ENCODE measurements around the gene LRRC4C. TPM values are rescaled to one million over a fixed set of nuclear protein-coding genes. Genes with fewer than 3 reads are reported as not detected.
A peak's percentile ranks its signal among the peaks of the same experiment; 100 is the strongest.

LRRC4C gene
- total and polyA plus RNA-seq, 4 donors, result 0.33 to 5.3 (median 0.43) TPM

- DNase-seq (no peak), ATAC-seq (ENCODE audit: insufficient read depth, low FRiP score) (no peak)
- H3K4me3 ChIP-seq, result no peak overlapping the region
- H3K36me3 ChIP-seq (ENCODE audit: control insufficient read depth in 4 of 4, insufficient read depth in 4 of 4, low read length in 4 of 4), result no peaks in the 10 kb centered on the region
- H3K4me1 ChIP-seq (ENCODE audit: control insufficient read depth in 5 of 5, insufficient read depth in 5 of 5, low read length in 5 of 5), result peaks cover 0 to 12% (median 1%) of the 10 kb centered on the region in 5 donors
- 92 to 96% methylated on average over 3 of the region's 3 CpGs for whole genome bisulfite sequencing, 2 donors
- H3K27ac ChIP-seq (ENCODE audit: low read depth in 1 of 2, low read length in 1 of 2), result no peak overlapping the region
- no peaks in the 10 kb centered on the region for H3K9me3 ChIP-seq (ENCODE audit: control insufficient read depth in 4 of 4, insufficient read depth in 3 of 4, low read length in 3 of 4)
- TF ChIP-seq, protein P1, sequence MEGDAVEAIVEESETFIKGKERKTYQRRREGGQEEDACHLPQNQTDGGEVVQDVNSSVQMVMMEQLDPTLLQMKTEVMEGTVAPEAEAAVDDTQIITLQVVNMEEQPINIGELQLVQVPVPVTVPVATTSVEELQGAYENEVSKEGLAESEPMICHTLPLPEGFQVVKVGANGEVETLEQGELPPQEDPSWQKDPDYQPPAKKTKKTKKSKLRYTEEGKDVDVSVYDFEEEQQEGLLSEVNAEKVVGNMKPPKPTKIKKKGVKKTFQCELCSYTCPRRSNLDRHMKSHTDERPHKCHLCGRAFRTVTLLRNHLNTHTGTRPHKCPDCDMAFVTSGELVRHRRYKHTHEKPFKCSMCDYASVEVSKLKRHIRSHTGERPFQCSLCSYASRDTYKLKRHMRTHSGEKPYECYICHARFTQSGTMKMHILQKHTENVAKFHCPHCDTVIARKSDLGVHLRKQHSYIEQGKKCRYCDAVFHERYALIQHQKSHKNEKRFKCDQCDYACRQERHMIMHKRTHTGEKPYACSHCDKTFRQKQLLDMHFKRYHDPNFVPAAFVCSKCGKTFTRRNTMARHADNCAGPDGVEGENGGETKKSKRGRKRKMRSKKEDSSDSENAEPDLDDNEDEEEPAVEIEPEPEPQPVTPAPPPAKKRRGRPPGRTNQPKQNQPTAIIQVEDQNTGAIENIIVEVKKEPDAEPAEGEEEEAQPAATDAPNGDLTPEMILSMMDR (IDR thresholded peaks at IDR 0.05; ENCODE audit: control extremely low read depth, extremely low read depth), result no peak
- H3K27me3 ChIP-seq (ENCODE audit: control insufficient read depth in 3 of 3, insufficient read depth in 3 of 3, low read length in 2 of 3), result no peaks in the 10 kb centered on the region
- H3K9ac ChIP-seq (ENCODE audit: insufficient read depth in 1 of 2, low read length in 2 of 2), result no peak overlapping the region
Measured at GRCh38 chr11:40517122-40517521, 942.3 kb downstream of the LRRC4C start.

GRCh38 chr11:40514124-40514523 lies 945.3 kb downstream of the LRRC4C start:
- WGBS, 2 donors, result 56 to 71% methylated on average over 1 of the region's 1 CpG
- ATAC-seq (ENCODE audit: insufficient read depth, low FRiP score) (no peak), DNase-seq (peak in 2 of 3 donors; percentile 87 to 94)

DNA sequence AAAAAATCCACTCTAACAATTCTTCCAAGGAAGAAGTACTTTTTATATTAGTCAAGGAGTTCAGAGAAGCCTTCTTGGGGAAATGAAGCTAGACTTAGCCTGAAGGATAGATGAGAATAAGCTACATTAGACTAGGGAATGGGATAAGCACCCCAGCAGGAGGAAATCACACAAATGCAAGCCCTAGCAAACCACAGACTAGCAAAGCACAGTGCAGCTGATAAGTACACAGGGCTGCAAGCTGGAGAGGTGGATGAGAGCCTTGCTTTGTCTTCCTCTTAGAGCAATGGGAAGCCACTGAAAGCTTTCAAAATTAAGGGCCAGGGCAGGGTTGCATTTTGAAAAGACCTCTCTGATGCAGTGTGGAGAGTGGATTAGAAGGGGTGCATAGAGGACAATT lies 946.2 kb downstream of the LRRC4C start:
- H3K4me3 ChIP-seq, result no peak overlapping the region
- ATAC-seq (ENCODE audit: insufficient read depth, low FRiP score) (no peak), DNase-seq (no peak)
- TF ChIP-seq, protein P1 (IDR thresholded peaks at IDR 0.05; ENCODE audit: control extremely low read depth, extremely low read depth), result no peak
- no peaks in the 10 kb centered on the region for H3K36me3 ChIP-seq (ENCODE audit: control insufficient read depth in 4 of 4, insufficient read depth in 4 of 4, low read length in 4 of 4)
- no peaks in the 10 kb centered on the region for H3K27me3 ChIP-seq (ENCODE audit: control insufficient read depth in 3 of 3, insufficient read depth in 3 of 3, low read length in 2 of 3)
- no peak overlapping the region for H3K27ac ChIP-seq (ENCODE audit: low read depth in 1 of 2, low read length in 1 of 2)
- no peak overlapping the region for H3K9ac ChIP-seq (ENCODE audit: insufficient read depth in 1 of 2, low read length in 2 of 2)
- no peaks in the 10 kb centered on the region for H3K9me3 ChIP-seq (ENCODE audit: control insufficient read depth in 4 of 4, insufficient read depth in 3 of 4, low read length in 3 of 4)
- H3K4me1 ChIP-seq (ENCODE audit: control insufficient read depth in 5 of 5, insufficient read depth in 5 of 5, low read length in 5 of 5), result peaks cover 0 to 12% (median 1%) of the 10 kb centered on the region in 5 donors

More at GRCh38 chr11:40514124-40514523, 945.3 kb downstream of the LRRC4C start:
- Histone ChIP-seq H3K36me3 (ENCODE audit: control insufficient read depth in 4 of 4, insufficient read depth in 4 of 4, low read length in 4 of 4) (no peaks in the 10 kb centered on the region), H3K27ac (ENCODE audit: low read depth in 1 of 2, low read length in 1 of 2) (no peak overlapping the region), H3K9ac (ENCODE audit: insufficient read depth in 1 of 2, low read length in 2 of 2) (no peak overlapping the region), H3K9me3 (ENCODE audit: control insufficient read depth in 4 of 4, insufficient read depth in 3 of 4, low read length in 3 of 4) (no peaks in the 10 kb centered on the region), H3K4me3 (no peak overlapping the region), H3K4me1 (ENCODE audit: control insufficient read depth in 5 of 5, insufficient read depth in 5 of 5, low read length in 5 of 5) (peaks cover 0 to 12% (median 1%) of the 10 kb centered on the region in 5 donors), H3K27me3 (ENCODE audit: control insufficient read depth in 3 of 3, insufficient read depth in 3 of 3, low read length in 2 of 3) (no peaks in the 10 kb centered on the region)
- TF ChIP-seq, protein P1 (IDR thresholded peaks at IDR 0.05; ENCODE audit: control extremely low read depth, extremely low read depth), result no peak

GRCh38 chr11:40508303-40508702 lies 951.1 kb downstream of the LRRC4C start:
- Histone ChIP-seq H3K27ac (ENCODE audit: low read depth in 1 of 2, low read length in 1 of 2) (no peak overlapping the region), H3K4me3 (no peak overlapping the region), H3K36me3 (ENCODE audit: control insufficient read depth in 4 of 4, insufficient read depth in 4 of 4, low read length in 4 of 4) (no peaks in the 10 kb centered on the region), H3K4me1 (ENCODE audit: control insufficient read depth in 5 of 5, insufficient read depth in 5 of 5, low read length in 5 of 5) (peaks cover 0 to 10% (median 0%) of the 10 kb centered on the region in 5 donors), H3K9ac (ENCODE audit: insufficient read depth in 1 of 2, low read length in 2 of 2) (no peak overlapping the region), H3K9me3 (ENCODE audit: control insufficient read depth in 4 of 4, insufficient read depth in 3 of 4, low read length in 3 of 4) (no peaks in the 10 kb centered on the region), H3K27me3 (ENCODE audit: control insufficient read depth in 3 of 3, insufficient read depth in 3 of 3, low read length in 2 of 3) (no peaks in the 10 kb centered on the region)
- DNase-seq, result peak in 2 of 3 donors; percentile 52 to 64
- no peak for ATAC-seq (ENCODE audit: insufficient read depth, low FRiP score)
- TF ChIP-seq, protein P1 (IDR thresholded peaks at IDR 0.05; ENCODE audit: control extremely low read depth, extremely low read depth), result no peak

All from lung (tissue), 12 donors.